HEK293 (cell line): ENCODE measurements around the gene DGKG.

Experiments used
- CTCF ChIA-PET: fragments of 350-600 bp; formaldehyde crosslinking; extraction: SDS; loops from one replicate; lab custom pipeline; 2021; ENCODE audit warnings: antibody characterized with exemption; lab: Yijun Ruan, JAX
- POLR2A ChIA-PET: fragments of 300-600 bp; formaldehyde crosslinking; extraction: SDS; loops from one replicate; lab custom pipeline; 2020; ENCODE audit warnings: antibody characterized with exemption, inconsistent platforms; lab: Yijun Ruan, JAX
- H3K27ac ChIP-seq: fragments of 200-500 bp; sonication (Bioruptor generic); 2 replicates; pipeline ENCODE4 v1.5.1; 2014; ENCODE audit warnings: low read depth, low read length, control low read depth, inconsistent platforms; ENCODE audit errors: extremely low read depth
- H3K36me3 ChIP-seq, 2 experiments: fragments of 200-500 bp in 1 of 2; sonication (Bioruptor generic) in 1 of 2; 1 replicate in 1 of 2; 2 replicates in 1 of 2; pipeline ENCODE4 v1.5.1; 2014 to 2017; ENCODE audit warnings: inconsistent platforms in 2 of 2, low read length in 2 of 2; ENCODE audit not compliant: control insufficient read depth in 2 of 2, insufficient read depth in 1 of 2
- H3K4me1 ChIP-seq: fragments of 200-500 bp; sonication (Bioruptor generic); 2 replicates; pipeline ENCODE4 v1.5.1; 2014; ENCODE audit warnings: mild to moderate bottlenecking, low read length, inconsistent platforms; ENCODE audit not compliant: control insufficient read depth, insufficient read depth
- H3K4me3 ChIP-seq: 2 replicates; pipeline ENCODE4 v1.5.1; 2011; ENCODE audit warnings: low read depth, mild to moderate bottlenecking, control low read depth, low read length, moderate library complexity
- H3K9me3 ChIP-seq: fragments of 200-500 bp; sonication (Bioruptor generic); 2 replicates; pipeline ENCODE4 v1.5.1; 2014; ENCODE audit warnings: low read depth, low read length, inconsistent platforms; ENCODE audit not compliant: control insufficient read depth, insufficient read depth
- CTCF ChIP-seq: fragments of 450-650 bp; formaldehyde crosslinking; IDR thresholded peaks from 2 replicates; pipeline ENCODE4 v1.5.1; 2016; ENCODE audit warnings: missing biosample characterization, missing genetic modification characterization
- KLF16 ChIP-seq: fragments of 450-650 bp; formaldehyde crosslinking; IDR thresholded peaks from 2 replicates; pipeline ENCODE4 v1.5.1; 2017; ENCODE audit warnings: missing biosample characterization, missing genetic modification characterization
- KLF9 ChIP-seq: fragments of 450-650 bp; formaldehyde crosslinking; IDR thresholded peaks from 2 replicates; pipeline ENCODE4 v1.5.1; 2016; ENCODE audit warnings: missing biosample characterization, missing genetic modification characterization, low read depth
- PATZ1 ChIP-seq: fragments of 450-650 bp; formaldehyde crosslinking; IDR thresholded peaks from 2 replicates; pipeline ENCODE4 v1.5.1; 2016; ENCODE audit warnings: missing biosample characterization, missing genetic modification characterization
- SCRT2 ChIP-seq: fragments of 450-650 bp; formaldehyde crosslinking; IDR thresholded peaks from 2 replicates; pipeline ENCODE4 v1.5.1; 2016; ENCODE audit warnings: missing biosample characterization, missing genetic modification characterization
- WT1 ChIP-seq: fragments of 450-650 bp; formaldehyde crosslinking; IDR thresholded peaks from 2 replicates; pipeline ENCODE4 v1.5.1; 2016; ENCODE audit warnings: missing biosample characterization, missing genetic modification characterization
- ZBTB44 ChIP-seq: fragments of 450-650 bp; IDR thresholded peaks from 2 replicates; pipeline ENCODE4 v1.5.1; 2018; ENCODE audit warnings: missing biosample characterization, mild to moderate bottlenecking, missing genetic modification characterization
- ZFHX2 ChIP-seq: fragments of 450-650 bp; formaldehyde crosslinking; conservative IDR thresholded peaks from 2 replicates; pipeline ENCODE4 v1.5.1; 2016; ENCODE audit warnings: missing biosample characterization, missing genetic modification characterization
- ZNF138 ChIP-seq: fragments of 450-650 bp; formaldehyde crosslinking; IDR thresholded peaks from 2 replicates; pipeline ENCODE4 v1.5.1; 2016; ENCODE audit warnings: missing biosample characterization, missing genetic modification characterization, borderline replicate concordance
- ZNF24 ChIP-seq: fragments of 450-650 bp; formaldehyde crosslinking; IDR thresholded peaks from 2 replicates; pipeline ENCODE4 v1.5.1; 2016; ENCODE audit warnings: missing biosample characterization, missing genetic modification characterization
- ZNF394 ChIP-seq: fragments of 450-650 bp; formaldehyde crosslinking; IDR thresholded peaks from 2 replicates; pipeline ENCODE4 v1.5.1; 2016; ENCODE audit warnings: missing biosample characterization, missing genetic modification characterization, mild to moderate bottlenecking, moderate library complexity, borderline replicate concordance
- ZNF654 ChIP-seq: fragments of 450-650 bp; formaldehyde crosslinking; IDR thresholded peaks from 2 replicates; pipeline ENCODE4 v1.5.1; 2016; ENCODE audit warnings: low read depth, missing biosample characterization, missing genetic modification characterization
- ZNF660 ChIP-seq: fragments of 450-650 bp; IDR thresholded peaks from 2 replicates; pipeline ENCODE4 v1.5.1; 2018; ENCODE audit warnings: missing biosample characterization, mild to moderate bottlenecking, missing genetic modification characterization
- ZNF692 ChIP-seq: fragments of 450-650 bp; formaldehyde crosslinking; IDR thresholded peaks from 2 replicates; pipeline ENCODE4 v1.5.1; 2016; ENCODE audit warnings: missing biosample characterization, missing genetic modification characterization
- ZNF785 ChIP-seq: fragments of 450-650 bp; formaldehyde crosslinking; IDR thresholded peaks from 2 replicates; pipeline ENCODE4 v1.5.1; 2016; ENCODE audit warnings: missing biosample characterization, missing genetic modification characterization
- ZSCAN30 ChIP-seq: fragments of 450-650 bp; IDR thresholded peaks from 2 replicates; pipeline ENCODE4 v1.5.1; 2018; ENCODE audit warnings: missing biosample characterization, mild to moderate bottlenecking, missing genetic modification characterization, moderate library complexity

The DGKG gene

GRCh38 chr3:186281176-186281575, 80.9 kb downstream of the DGKG start (continued):
- TF ChIP-seq ZBTB44 (tag by site-specific recombination) (no peak), ZNF24 (no peak)

DNA sequence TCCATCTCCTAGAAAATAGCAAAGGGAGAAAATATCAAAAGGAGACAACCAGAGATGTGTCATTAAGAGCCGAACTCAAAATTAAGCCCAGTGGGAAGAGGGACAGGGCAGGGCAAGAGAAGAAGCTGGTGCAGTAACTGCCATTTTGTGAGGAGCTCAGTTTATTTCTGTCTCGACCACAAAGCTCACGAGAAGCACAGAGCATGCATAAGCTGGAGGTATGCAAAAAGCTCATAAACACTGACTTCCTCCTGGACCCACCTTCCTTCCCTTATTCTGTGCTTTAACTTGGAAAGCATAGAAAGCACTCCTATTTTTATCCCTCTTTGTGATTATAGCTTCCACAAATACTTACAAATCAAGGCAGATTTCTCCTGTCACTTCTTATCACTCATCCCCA, 81.3 kb downstream of the DGKG start:
- POLR2A ChIA-PET, result no interaction called here
- Histone ChIP-seq H3K36me3 (no peaks in the 10 kb centered on the region), H3K4me1 (no peaks in the 10 kb centered on the region), H3K27ac (no peak overlapping the region), H3K9me3 (no peaks in the 10 kb centered on the region), H3K4me3 (no peak overlapping the region)
- TF ChIP-seq SCRT2 (tag by site-specific recombination), result no peak
- TF ChIP-seq KLF16 (tag by site-specific recombination), result no peak
- no peak for TF ChIP-seq ZNF394
- CTCF ChIA-PET, result interaction anchor here (0.9 to 2.0 kb wide), 4 partner anchors 19 to 297 kb away, joined by 3 to 11 read pairs (median 3); no protein-coding TSS in a partner anchor

GRCh38 chr3:186277268-186277909, 84.6 kb downstream of the DGKG start:
- POLR2A ChIA-PET, result no interaction called here
- CTCF ChIA-PET, result interaction anchor here (0.5 to 3.3 kb wide), 28 partner anchors 10 to 943 kb away, joined by 3 to 33 read pairs (median 3); no protein-coding TSS in a partner anchor
- Histone ChIP-seq H3K27ac (no peak overlapping the region), H3K4me1 (no peaks in the 10 kb centered on the region), H3K36me3 (no peaks in the 10 kb centered on the region), H3K9me3 (no peaks in the 10 kb centered on the region), H3K4me3 (no peak overlapping the region)
- TF ChIP-seq ZNF138, result no peak
- no peak for TF ChIP-seq ZNF692 (tag by site-specific recombination)
- TF ChIP-seq ZNF785 (tag by site-specific recombination), result no peak
- TF ChIP-seq ZFHX2 (tag by site-specific recombination), result peak; percentile 78
- peak; percentile 34; the same call in 1 of the 2 replicates for TF ChIP-seq KLF9 (tag by site-specific recombination)
- no peak for TF ChIP-seq WT1 (tag by site-specific recombination)
- 0 out of 2 replicates have a peak, but pooled peaks have one; percentile 38 for TF ChIP-seq ZNF660 (tag by site-specific recombination)
- TF ChIP-seq CTCF, result peak; percentile 25; the same call in 1 of the 2 replicates
- no peak for TF ChIP-seq ZSCAN30 (tag by site-specific recombination)
- TF ChIP-seq PATZ1 (tag by site-specific recombination), result no peak
- TF ChIP-seq ZNF654 (tag by site-specific recombination), result peak; percentile 74
